T1000 (cell line): ENCODE measurements around the gene MTRFR.
"Not testable (repeated sequence)": the region's sequence is repeated elsewhere in the genome, so short reads cannot be mapped to it uniquely, and the experiment has no call there.

Source experiments
- DNase-seq: peaks from one replicate; lab custom pipeline; 2025; ENCODE audit warnings: mixed read lengths; lab: John Stamatoyannopoulos, UW

The MTRFR gene

DNA sequence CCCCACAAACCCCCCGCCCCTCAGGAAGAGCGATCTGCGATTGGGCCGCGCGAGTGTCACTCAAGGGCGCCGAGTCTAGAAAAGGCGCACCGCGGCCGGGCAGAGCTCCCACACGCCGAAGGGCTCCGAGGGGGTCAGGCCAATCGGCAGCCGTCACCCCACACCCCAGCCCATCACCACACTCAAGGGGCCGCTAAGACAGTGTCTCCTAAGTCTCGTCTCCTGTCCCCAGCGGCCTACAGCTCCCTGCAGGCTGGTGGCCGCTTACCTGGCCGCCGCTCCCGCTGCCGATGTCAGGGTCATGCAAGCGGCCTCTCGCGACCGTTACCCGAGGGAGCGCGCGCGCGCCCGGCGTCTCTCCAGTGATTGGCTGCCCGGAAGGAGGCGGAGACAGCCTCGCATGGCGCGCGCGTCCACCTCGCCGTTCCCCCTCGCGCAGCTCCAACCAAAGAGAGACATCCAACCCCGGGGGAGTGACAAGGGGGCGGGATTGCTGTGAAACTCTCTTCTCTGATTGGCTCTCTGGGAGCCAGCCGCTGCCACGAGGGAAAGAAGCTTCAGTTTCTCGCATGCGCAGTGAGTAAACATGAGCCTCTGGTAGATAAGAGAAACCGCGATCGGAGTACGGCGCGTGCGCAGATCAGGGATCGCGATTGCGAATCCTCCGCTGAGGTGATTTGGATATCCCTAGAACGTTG, at the start of gene MTRFR, which contains the start of gene MPHOSPH9:
TSS of gene MTRFR (plus strand) at position 630 of the 698 bp plus-strand sequence. CDS start 20,239 bp downstream, outside the sequence.
TSS of gene MPHOSPH9 (minus strand) at position 335 of the 698 bp plus-strand sequence. CDS start 2,777 bp downstream, outside the sequence.
- peak; percentile 98 for DNase-seq

DNA sequence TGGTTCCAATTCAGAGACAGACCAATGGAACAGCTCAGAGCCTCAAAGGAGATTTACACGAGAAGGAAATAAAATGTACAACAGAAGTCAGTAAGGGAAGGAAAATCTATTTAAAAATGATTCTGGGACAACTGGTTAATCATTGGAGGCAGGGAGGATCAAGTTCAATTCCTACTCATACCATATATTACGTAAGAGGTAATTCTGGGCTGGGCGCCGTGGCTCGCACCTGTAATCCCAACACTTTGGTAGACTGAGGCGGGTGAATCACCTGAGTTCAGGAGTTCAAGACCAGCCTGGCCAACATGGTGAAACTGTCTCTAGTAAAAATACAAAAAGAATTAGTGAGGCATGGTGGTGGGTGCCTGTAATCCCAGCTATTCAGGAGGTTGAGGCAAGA, 45.6 kb upstream of the MTRFR start:
- no peak for DNase-seq

GRCh38 chr12:123199936-123200335, 33.3 kb upstream of the MTRFR start:
- no peak for DNase-seq

GRCh38 chr12:123200414-123200813, 32.8 kb upstream of the MTRFR start:
- DNase-seq: no peak

DNA sequence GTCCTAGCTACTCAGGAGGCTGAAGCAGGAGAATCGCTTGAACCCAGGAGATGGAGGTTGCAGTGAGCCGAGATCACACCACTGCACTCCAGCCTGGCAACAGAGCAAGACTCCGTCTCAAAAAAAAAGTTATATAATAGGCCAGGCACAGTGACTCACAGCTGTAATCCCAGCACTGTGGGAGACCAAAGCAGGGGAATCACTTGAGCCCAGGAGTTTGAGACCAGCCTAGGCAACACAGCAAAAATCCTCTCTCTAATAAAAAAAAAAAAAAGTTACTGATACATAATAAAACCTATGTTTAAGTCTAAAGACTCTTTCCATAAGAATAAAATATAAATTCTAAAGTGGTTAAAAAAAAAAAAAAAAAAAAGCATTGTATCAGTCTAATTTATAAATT, 26.4 kb upstream of the MTRFR start:
- not testable (repeated sequence) for DNase-seq

GRCh38 chr12:123207815-123208214, 25.4 kb upstream of the MTRFR start:
- not testable (repeated sequence) for DNase-seq

- no peak for DNase-seq
Measured at GRCh38 chr12:123223241-123223668, 10.0 kb upstream of the MTRFR start.

GRCh38 chr12:123225443-123225842, 7.8 kb upstream of the MTRFR start:
- no peak for DNase-seq

- DNase-seq: no peak
Measured at GRCh38 chr12:123227581-123228258, 5.5 kb upstream of the MTRFR start.

- DNase-seq: no peak
Measured at GRCh38 chr12:123229051-123229450, 4.2 kb upstream of the MTRFR start.

DNA sequence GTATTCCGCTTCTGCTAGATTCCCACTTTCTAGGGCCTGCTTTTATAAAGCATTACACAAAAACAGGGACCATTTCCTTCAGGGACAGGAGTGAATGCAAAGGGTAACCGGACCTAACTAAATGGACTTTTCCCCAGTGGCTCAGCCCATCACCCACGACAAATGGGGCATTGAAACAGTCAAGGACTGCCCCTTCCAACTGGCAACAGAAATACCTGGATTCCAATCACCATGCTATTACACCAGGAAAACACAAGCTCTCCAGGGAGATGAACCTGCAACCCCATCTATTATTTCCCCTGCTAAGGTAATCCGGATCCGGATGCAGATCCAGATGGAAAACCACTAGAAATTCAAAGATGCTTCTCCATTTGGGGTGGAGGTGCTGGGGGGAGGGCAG, 1.3 kb upstream of the MTRFR start:
- no peak for DNase-seq

GRCh38 chr12:123232472-123232806, 797 bp upstream of the MTRFR start:
- DNase-seq: no peak

GRCh38 chr12:123233505-123234308, 471 bp downstream of the MTRFR start:
- DNase-seq: no peak

GRCh38 chr12:123237646-123238329, 4.6 kb downstream of the MTRFR start:
- DNase-seq: no peak

GRCh38 chr12:123238330-123238682, 5.1 kb downstream of the MTRFR start:
- no peak for DNase-seq

- no peak for DNase-seq
Measured at GRCh38 chr12:123238961-123239360, 5.7 kb downstream of the MTRFR start.

GRCh38 chr12:123242116-123242904, 9.1 kb downstream of the MTRFR start:
- DNase-seq: no peak

- DNase-seq: no peak
Measured at GRCh38 chr12:123243671-123244262, 10.5 kb downstream of the MTRFR start.

- no peak for DNase-seq
Measured at GRCh38 chr12:123245678-123246077, 12.4 kb downstream of the MTRFR start.

GRCh38 chr12:123248129-123248528, 14.9 kb downstream of the MTRFR start:
- DNase-seq: not testable (repeated sequence)
